Measurements from ENCODE around the gene WARS2. TPM values are rescaled to one million over a fixed set of nuclear protein-coding genes. Genes with fewer than 3 reads are reported as not detected.

WARS2 gene
- total RNA-seq, 4 donors from 2014 or later: 5.8 to 16.5 (median 6.5) TPM

DNA sequence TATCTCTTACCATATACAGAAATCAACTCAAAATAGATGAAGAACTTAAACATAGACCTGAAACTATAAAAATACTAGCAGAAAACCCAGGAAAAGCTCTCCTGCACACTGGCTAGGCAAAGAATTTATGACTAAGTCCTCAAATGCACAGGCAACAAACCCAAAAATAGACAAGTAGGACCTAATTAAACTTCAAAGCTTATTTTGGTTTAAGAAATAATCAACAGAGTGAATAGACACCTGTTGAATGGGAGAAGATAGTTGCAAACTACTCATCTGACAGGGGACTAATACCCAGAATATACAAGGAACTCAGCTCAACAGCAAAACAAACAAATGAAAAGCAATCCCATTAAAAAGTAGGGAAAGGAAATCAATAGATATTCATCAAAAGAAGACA lies 40.7 kb downstream of the WARS2 start:
- in situ Hi-C loops (cut with MboI; ENCODE audit: low sequenced_read_pairs in 4 of 4) (no loop called here), intact Hi-C loops (cut with DNase I; ENCODE audit: low total_unique reads) (no loop called here)

DNA sequence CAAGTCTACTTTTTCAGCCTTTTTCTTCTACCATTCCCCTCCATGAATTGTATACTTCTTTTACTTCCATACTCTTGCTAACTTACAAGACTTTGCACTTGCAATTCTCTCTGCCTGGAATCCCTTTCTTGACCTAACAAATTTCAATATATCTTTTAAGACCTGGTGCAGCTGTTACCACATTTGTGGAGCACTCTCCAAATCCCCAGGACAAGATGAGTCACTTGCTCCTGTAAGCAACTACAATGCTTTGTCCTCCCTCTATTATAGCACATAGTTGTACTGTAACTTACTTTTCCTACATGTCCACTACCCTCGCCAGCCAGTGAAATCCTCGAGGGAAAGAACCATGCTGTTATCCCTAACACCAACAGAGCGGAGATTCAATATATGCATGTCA lies 43.1 kb downstream of the WARS2 start:
- peak in 1 of 2 donors; percentile 25 for DNase-seq
- Histone ChIP-seq H3K27me3 (no peaks in the 10 kb centered on the region), H3K4me1 (peaks cover 3 to 18% of the 10 kb centered on the region in 2 donors), H3K4me3 (no peak overlapping the region), H3K27ac (no peak overlapping the region), H3K36me3 (no peaks in the 10 kb centered on the region), H3K9me3 (no peaks in the 10 kb centered on the region)
- ATAC-seq: peak; percentile 57 to 78
- TF ChIP-seq POLR2A (IDR thresholded peaks at IDR 0.05): no peak
- TF ChIP-seq, protein P1, sequence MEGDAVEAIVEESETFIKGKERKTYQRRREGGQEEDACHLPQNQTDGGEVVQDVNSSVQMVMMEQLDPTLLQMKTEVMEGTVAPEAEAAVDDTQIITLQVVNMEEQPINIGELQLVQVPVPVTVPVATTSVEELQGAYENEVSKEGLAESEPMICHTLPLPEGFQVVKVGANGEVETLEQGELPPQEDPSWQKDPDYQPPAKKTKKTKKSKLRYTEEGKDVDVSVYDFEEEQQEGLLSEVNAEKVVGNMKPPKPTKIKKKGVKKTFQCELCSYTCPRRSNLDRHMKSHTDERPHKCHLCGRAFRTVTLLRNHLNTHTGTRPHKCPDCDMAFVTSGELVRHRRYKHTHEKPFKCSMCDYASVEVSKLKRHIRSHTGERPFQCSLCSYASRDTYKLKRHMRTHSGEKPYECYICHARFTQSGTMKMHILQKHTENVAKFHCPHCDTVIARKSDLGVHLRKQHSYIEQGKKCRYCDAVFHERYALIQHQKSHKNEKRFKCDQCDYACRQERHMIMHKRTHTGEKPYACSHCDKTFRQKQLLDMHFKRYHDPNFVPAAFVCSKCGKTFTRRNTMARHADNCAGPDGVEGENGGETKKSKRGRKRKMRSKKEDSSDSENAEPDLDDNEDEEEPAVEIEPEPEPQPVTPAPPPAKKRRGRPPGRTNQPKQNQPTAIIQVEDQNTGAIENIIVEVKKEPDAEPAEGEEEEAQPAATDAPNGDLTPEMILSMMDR (IDR thresholded peaks at IDR 0.05 in 4 of 5, conservative IDR thresholded peaks at IDR 0.05 in 1 of 5): no peak
- in situ Hi-C loops (cut with MboI; ENCODE audit: low sequenced_read_pairs in 4 of 4): no loop called here
- intact Hi-C loops (cut with DNase I; ENCODE audit: low total_unique reads): no loop called here

More for the DNA sequence above, 40.7 kb downstream of the WARS2 start:
- Histone ChIP-seq H3K27me3 (no peaks in the 10 kb centered on the region), H3K9me3 (no peaks in the 10 kb centered on the region), H3K27ac (no peak overlapping the region), H3K36me3 (no peaks in the 10 kb centered on the region), H3K4me3 (no peak overlapping the region), H3K4me1 (peaks cover 3 to 15% of the 10 kb centered on the region in 2 donors)
- ATAC-seq (no peak), DNase-seq (no peak)
- no peak for TF ChIP-seq POLR2A (IDR thresholded peaks at IDR 0.05)
- TF ChIP-seq, protein P1 (IDR thresholded peaks at IDR 0.05 in 4 of 5, conservative IDR thresholded peaks at IDR 0.05 in 1 of 5): no peak

DNA sequence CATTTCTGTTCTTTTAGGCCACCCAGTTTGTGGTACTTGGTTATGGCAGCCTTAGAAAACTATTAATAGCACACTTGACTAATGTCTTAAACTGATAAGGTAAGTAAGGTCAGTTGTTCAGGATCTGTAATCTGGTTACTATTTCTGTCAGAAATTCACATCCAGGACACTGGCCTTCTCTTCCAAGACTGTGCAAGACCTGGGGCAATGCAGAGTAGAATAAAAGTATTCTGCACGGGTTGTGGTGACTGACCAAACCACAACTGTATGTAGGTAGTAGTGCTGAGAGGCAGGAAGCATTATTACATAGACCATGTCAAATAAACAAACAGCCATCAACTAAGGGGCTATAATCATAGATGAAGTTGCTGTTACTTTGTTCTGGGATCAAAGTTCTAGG lies 46.7 kb downstream of the WARS2 start:
- Histone ChIP-seq H3K4me3 (no peak overlapping the region), H3K27me3 (no peaks in the 10 kb centered on the region), H3K36me3 (no peaks in the 10 kb centered on the region), H3K9me3 (no peaks in the 10 kb centered on the region), H3K4me1 (peaks cover 11 to 15% of the 10 kb centered on the region in 2 donors), H3K27ac (no peak overlapping the region)
- DNase-seq (no peak), ATAC-seq (no peak)
- intact Hi-C loops (cut with DNase I; ENCODE audit: low total_unique reads) (no loop called here), in situ Hi-C loops (cut with MboI; ENCODE audit: low sequenced_read_pairs in 4 of 4) (no loop called here)
- no peak for TF ChIP-seq POLR2A (IDR thresholded peaks at IDR 0.05)
- TF ChIP-seq, protein P1 (IDR thresholded peaks at IDR 0.05 in 4 of 5, conservative IDR thresholded peaks at IDR 0.05 in 1 of 5): no peak

DNA sequence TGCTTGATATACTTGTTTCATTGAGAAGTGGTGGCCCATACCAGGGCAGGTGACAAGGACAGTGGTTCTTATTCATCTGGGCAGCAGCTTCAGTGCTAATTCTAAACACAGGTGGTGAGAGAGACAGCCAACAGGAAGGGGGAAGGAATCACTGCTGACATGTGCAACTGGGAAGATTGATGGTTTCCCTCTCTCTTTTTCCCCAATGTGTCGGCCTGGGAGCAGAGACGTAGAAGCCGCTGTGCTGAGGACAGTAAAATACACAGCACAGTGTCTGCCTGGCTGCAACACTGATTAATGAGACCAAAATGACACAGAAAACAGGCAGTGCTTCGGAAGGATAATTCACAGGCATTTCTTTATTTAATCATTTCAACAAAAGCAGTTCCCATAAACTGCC lies 48.8 kb downstream of the WARS2 start:
- no peaks in the 10 kb centered on the region for H3K9me3 ChIP-seq
- H3K27me3 ChIP-seq: no peaks in the 10 kb centered on the region
- TF ChIP-seq POLR2A (IDR thresholded peaks at IDR 0.05): no peak
- TF ChIP-seq, protein P1 (IDR thresholded peaks at IDR 0.05 in 4 of 5, conservative IDR thresholded peaks at IDR 0.05 in 1 of 5): no peak
- no peak overlapping the region for H3K4me3 ChIP-seq
- in situ Hi-C loops (cut with MboI; ENCODE audit: low sequenced_read_pairs in 4 of 4) (no loop called here), intact Hi-C loops (cut with DNase I; ENCODE audit: low total_unique reads) (no loop called here)
- DNase-seq (peak; percentile 22 to 36), ATAC-seq (peak; percentile 72 to 91)
- peaks cover 14 to 15% of the 10 kb centered on the region in 2 donors for H3K4me1 ChIP-seq
- no peaks in the 10 kb centered on the region for H3K36me3 ChIP-seq
- peak overlapping the region in 2 of 4 donors; percentile 4 to 47 for H3K27ac ChIP-seq

DNA sequence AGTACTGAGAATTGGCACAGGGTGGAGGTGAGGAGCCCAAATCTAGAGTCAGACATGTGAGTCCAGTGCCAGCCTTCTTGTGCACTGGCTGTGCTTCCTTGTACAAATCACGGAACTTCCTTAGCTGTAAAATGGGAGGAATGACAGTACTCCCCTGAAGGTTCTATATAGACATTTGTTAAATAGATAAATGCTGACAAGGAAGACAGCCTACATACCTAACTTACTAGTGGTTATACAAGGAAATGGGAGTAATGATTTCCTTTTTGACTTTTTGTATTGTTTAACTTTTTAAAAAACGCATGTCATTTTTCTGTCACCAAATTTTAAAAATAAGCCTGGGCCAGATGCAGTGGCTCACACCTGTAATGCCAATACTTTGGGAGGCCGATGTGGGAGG lies 50.2 kb downstream of the WARS2 start:
- intact Hi-C loops (cut with DNase I; ENCODE audit: low total_unique reads) (no loop called here), in situ Hi-C loops (cut with MboI; ENCODE audit: low sequenced_read_pairs in 4 of 4) (no loop called here)
- H3K36me3 ChIP-seq: no peaks in the 10 kb centered on the region
- DNase-seq: no peak
- TF ChIP-seq POLR2A (IDR thresholded peaks at IDR 0.05): no peak
- TF ChIP-seq, protein P1 (IDR thresholded peaks at IDR 0.05 in 4 of 5, conservative IDR thresholded peaks at IDR 0.05 in 1 of 5): no peak
- H3K4me1 ChIP-seq: peaks cover 14 to 15% of the 10 kb centered on the region in 2 donors
- H3K27ac ChIP-seq: no peak overlapping the region
- no peak overlapping the region for H3K4me3 ChIP-seq
- H3K27me3 ChIP-seq: no peaks in the 10 kb centered on the region
- no peaks in the 10 kb centered on the region for H3K9me3 ChIP-seq
- no peak for ATAC-seq

Measured in gastrocnemius medialis (tissue), 4 donors.